Activated CD8-positive, alpha-beta T cell treated with anti-CD3 and anti-CD28 coated beads for 36 hours (primary cell): ENCODE measurements around the gene OSER1. TPM values are rescaled to one million over a fixed set of nuclear protein-coding genes. Genes with fewer than 3 reads are reported as not detected.
"Not testable (repeated sequence)": the region's sequence is repeated elsewhere in the genome, so short reads cannot be mapped to it uniquely, and the experiment has no call there.

Experiments used
- ATAC-seq: fragments of 200-7000 bp; cut with Tn5 transposase; one replicate; pipeline ENCODE4 v1.10.0; 2021; ENCODE audit warnings: mild to moderate bottlenecking, moderate library complexity
- CTCF ChIA-PET: fragments of 350-600 bp; sonication (Branson Sonifier 250); formaldehyde crosslinking; loops from one replicate; lab custom pipeline; 2021; ENCODE audit warnings: antibody characterized with exemption; lab: Charles Lee
- POLR2A ChIA-PET: fragments of 350-600 bp; sonication (Branson Sonifier 250); formaldehyde crosslinking; loops from one replicate; lab custom pipeline; 2021; ENCODE audit warnings: antibody characterized with exemption; lab: Charles Lee
- DNase-seq: peaks from one replicate; pipeline ENCODE4 v3.0.0-alpha.2; 2020
- H3K27ac Mint-ChIP-seq: one replicate; pipeline ENCODE4 v1.8.0; 2021; ENCODE audit warnings: mild to moderate bottlenecking, mixed read lengths
- H3K27me3 Mint-ChIP-seq: one replicate; pipeline ENCODE4 v1.8.0; 2021; ENCODE audit warnings: mixed read lengths
- H3K36me3 Mint-ChIP-seq: one replicate; pipeline ENCODE4 v1.8.0; 2021; ENCODE audit warnings: low read depth, mixed read lengths
- H3K4me1 Mint-ChIP-seq: one replicate; pipeline ENCODE4 v1.8.0; 2021; ENCODE audit warnings: low read depth, mixed read lengths
- H3K4me3 Mint-ChIP-seq: one replicate; pipeline ENCODE4 v1.8.0; 2021; ENCODE audit warnings: mild to moderate bottlenecking, moderate library complexity, mixed read lengths
- H3K9me3 Mint-ChIP-seq: one replicate; pipeline ENCODE4 v1.8.0; 2021; ENCODE audit warnings: mixed read lengths
- CTCF ChIP-seq: fragments of 200-600 bp; IDR thresholded peaks from one replicate; pipeline ENCODE4 v1.8.0; 2022; ENCODE audit warnings: antibody characterized with exemption, mild to moderate bottlenecking
- intact Hi-C: fragments of 100-400 bp; cut with micrococcal nuclease; formaldehyde crosslinking; loops from one replicate; pipeline ENCODE4 v1.10.0; 2022
- total RNA-seq, 2 experiments: library from RNA; stranded (reverse); gene quantifications; one replicate each; pipeline ENCODE4 v1.2.3, GENCODE V29; 2021

The OSER1 gene
- total RNA-seq, 2 experiments from 2014 or later: 20.9 to 23.3 TPM

- Mint-ChIP-seq H3K27me3 (peaks cover 14% of the 10 kb centered on the region), H3K4me3 (no peak overlapping the region), H3K4me1 (peaks cover 6% of the 10 kb centered on the region), H3K27ac (no peak overlapping the region), H3K9me3 (peaks cover 2% of the 10 kb centered on the region), H3K36me3 (no peaks in the 10 kb centered on the region)
- TF ChIP-seq CTCF: no peak
- ChIA-PET POLR2A (no interaction called here), CTCF (interaction anchor here (1.4 kb wide), 1 partner anchor 65 kb away, joined by 5 read pairs; the partner anchor contains the start of gene FITM2)
- ATAC-seq: no peak
- no peak for DNase-seq
- intact Hi-C loops: no loop called here
Measured at GRCh38 chr20:44245977-44246376, 35.4 kb upstream of the OSER1 start.

- DNase-seq (no peak), ATAC-seq (no peak)
- POLR2A ChIA-PET: no interaction called here
- H3K4me3 Mint-ChIP-seq: no peak overlapping the region
- no peak for TF ChIP-seq CTCF
- H3K9me3 Mint-ChIP-seq: peaks cover 2% of the 10 kb centered on the region
- intact Hi-C loops: no loop called here
- CTCF ChIA-PET: no interaction called here
- peaks cover 2% of the 10 kb centered on the region for H3K4me1 Mint-ChIP-seq
- no peak overlapping the region for H3K27ac Mint-ChIP-seq
- peaks cover 4% of the 10 kb centered on the region for H3K27me3 Mint-ChIP-seq
- H3K36me3 Mint-ChIP-seq: no peaks in the 10 kb centered on the region
Measured at GRCh38 chr20:44241796-44242195, 31.2 kb upstream of the OSER1 start.

- H3K27me3 Mint-ChIP-seq, intact Hi-C loops, H3K4me1 Mint-ChIP-seq, H3K27ac Mint-ChIP-seq, H3K36me3 Mint-ChIP-seq, ATAC-seq, H3K9me3 Mint-ChIP-seq, DNase-seq, H3K4me3 Mint-ChIP-seq: not testable (repeated sequence)
- CTCF ChIA-PET: interaction anchor here (1.2 kb wide), 3 partner anchors 12 to 21 kb away, joined by 3 to 4 read pairs (median 3); no protein-coding TSS in a partner anchor
- POLR2A ChIA-PET: interaction anchor here (0.6 kb wide), 1 partner anchor 908 kb away, joined by 5 read pairs; no protein-coding TSS in a partner anchor
Measured at GRCh38 chr20:44236840-44237239, 26.3 kb upstream of the OSER1 start.

GRCh38 chr20:44235702-44236101, 25.1 kb upstream of the OSER1 start:
- ChIA-PET CTCF (interaction anchor here (1.7 kb wide), 1 partner anchor 21 kb away, joined by 7 read pairs; no protein-coding TSS in a partner anchor), POLR2A (no interaction called here)
- Mint-ChIP-seq H3K9me3 (no peaks in the 10 kb centered on the region), H3K4me1 (no peaks in the 10 kb centered on the region), H3K27ac (no peak overlapping the region), H3K36me3 (no peaks in the 10 kb centered on the region), H3K4me3 (no peak overlapping the region), H3K27me3 (no peaks in the 10 kb centered on the region)
- no peak for TF ChIP-seq CTCF
- intact Hi-C loops: no loop called here
- no peak for DNase-seq
- no peak for ATAC-seq

- Mint-ChIP-seq H3K9me3 (no peaks in the 10 kb centered on the region), H3K4me1 (no peaks in the 10 kb centered on the region), H3K27me3 (no peaks in the 10 kb centered on the region), H3K27ac (peak overlapping the region; percentile 12), H3K4me3 (no peak overlapping the region), H3K36me3 (no peaks in the 10 kb centered on the region)
- DNase-seq (no peak), ATAC-seq (no peak)
- intact Hi-C loops: no loop called here
- ChIA-PET CTCF (interaction anchor here (1.6 to 1.9 kb wide), 3 partner anchors 16 to 20 kb away, joined by 5 to 7 read pairs (median 6); no protein-coding TSS in a partner anchor), POLR2A (no interaction called here)
- no peak for TF ChIP-seq CTCF
Measured at GRCh38 chr20:44234566-44235317, 24.2 kb upstream of the OSER1 start.
